ENCODE measurements around the gene RHOB. TPM values are rescaled to one million over a fixed set of nuclear protein-coding genes. Genes with fewer than 3 reads are reported as not detected.
A peak's percentile ranks its signal among the peaks of the same experiment; 100 is the strongest.

Gene RHOB
- total RNA-seq, 1 donor from 2014 or later, result 18.5 TPM

DNA sequence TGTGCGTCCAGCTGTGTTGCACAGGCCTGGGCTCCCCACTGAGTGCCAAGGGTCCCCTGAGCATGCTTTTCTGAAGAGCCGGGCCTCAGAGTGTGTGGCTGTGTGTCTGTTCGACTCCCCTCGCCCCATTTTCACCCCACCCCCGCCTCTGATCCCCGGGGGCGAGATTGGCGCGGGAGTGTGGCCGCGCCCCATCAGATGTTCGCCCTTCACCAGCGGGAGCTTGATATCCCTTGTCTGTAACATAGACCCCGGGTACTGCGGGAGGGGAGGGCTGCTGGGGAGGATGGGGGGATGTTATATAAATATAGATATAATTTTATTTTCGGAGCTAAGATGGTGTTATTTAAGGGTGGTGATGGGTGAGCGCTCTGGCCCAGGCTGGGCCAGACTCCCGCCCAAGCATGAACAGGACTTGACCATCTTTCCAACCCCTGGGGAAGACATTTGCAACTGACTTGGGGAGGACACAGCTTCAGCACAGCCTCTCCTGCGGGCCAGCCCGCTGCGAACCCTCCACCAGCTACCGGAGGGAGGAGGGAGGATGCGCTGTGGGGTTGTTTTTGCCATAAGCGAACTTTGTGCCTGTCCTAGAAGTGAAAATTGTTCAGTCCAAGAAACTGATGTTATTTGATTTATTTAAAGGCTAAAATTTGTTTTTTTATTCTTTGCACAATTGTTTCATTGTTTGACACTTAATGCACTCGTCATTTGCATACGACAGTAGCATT lies 1.5 kb downstream of the RHOB start:
- H3K27ac Mint-ChIP-seq, result no peak overlapping the region
- no peaks in the 10 kb centered on the region for H3K9me3 Mint-ChIP-seq
- H3K4me3 Mint-ChIP-seq, result peak overlapping the region; percentile 77
- no peak for DNase-seq
- H3K4me1 Mint-ChIP-seq, result peaks cover 6% of the 10 kb centered on the region
- H3K36me3 Mint-ChIP-seq (ENCODE audit: low read depth), result no peaks in the 10 kb centered on the region
- intact Hi-C loops (cut with micrococcal nuclease), result loop anchor here (5.0 to 10.0 kb wide), 4 partner anchors 376 to 1101 kb away; partner anchors contain the start of genes LDAH and TTC32
- peaks cover 60% of the 10 kb centered on the region for H3K27me3 Mint-ChIP-seq

DNA sequence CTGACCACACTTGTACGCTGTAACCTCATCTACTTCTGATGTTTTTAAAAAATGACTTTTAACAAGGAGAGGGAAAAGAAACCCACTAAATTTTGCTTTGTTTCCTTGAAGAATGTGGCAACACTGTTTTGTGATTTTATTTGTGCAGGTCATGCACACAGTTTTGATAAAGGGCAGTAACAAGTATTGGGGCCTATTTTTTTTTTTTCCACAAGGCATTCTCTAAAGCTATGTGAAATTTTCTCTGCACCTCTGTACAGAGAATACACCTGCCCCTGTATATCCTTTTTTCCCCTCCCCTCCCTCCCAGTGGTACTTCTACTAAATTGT lies 2.1 kb downstream of the RHOB start:
- DNase-seq, result no peak
- Mint-ChIP-seq H3K4me1 (peaks cover 6% of the 10 kb centered on the region), H3K27ac (no peak overlapping the region), H3K27me3 (peaks cover 58% of the 10 kb centered on the region), H3K9me3 (no peaks in the 10 kb centered on the region), H3K36me3 (ENCODE audit: low read depth) (no peaks in the 10 kb centered on the region), H3K4me3 (no peak overlapping the region)
- intact Hi-C loops (cut with micrococcal nuclease), result loop anchor here (5.0 to 10.0 kb wide), 4 partner anchors 376 to 1102 kb away; partner anchors contain the start of genes LDAH and TTC32

DNA sequence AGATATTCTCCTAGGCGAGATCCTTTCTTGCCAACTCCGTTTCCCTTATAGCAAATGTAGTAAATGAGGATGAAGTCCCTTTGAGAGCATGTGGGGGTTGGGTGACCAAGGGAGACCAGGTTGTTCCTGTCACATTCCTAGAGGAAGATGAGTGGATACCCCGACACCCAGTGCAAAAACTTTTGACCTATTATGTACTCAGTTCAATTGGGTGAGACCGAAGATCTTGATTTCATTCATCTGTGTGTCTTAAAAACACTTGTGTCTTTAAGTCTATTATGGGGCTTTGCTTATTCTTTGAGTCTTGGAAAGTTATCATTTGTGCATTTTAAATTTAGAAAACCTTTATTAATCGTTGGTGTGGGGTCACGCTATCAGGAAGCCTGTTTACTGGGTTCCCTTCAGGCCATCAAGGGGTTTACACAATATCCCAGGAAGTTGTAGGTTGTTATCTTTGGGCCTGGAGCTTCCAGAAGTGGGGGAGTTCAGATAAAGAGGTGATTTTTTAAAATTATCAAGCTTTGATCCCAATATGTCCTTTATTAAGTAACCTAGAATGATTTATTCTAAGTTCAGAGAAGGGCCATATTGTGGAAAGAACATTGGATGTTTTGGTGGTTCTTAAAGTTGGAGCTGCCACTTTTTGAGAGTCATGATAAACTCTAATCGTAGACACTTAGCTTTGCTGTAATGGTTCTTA lies 2.8 kb downstream of the RHOB start:
- intact Hi-C loops (cut with micrococcal nuclease), result loop anchor here (5.0 to 10.0 kb wide), 4 partner anchors 375 to 1102 kb away; partner anchors contain the start of genes LDAH and TTC32
- peaks cover 52% of the 10 kb centered on the region for H3K27me3 Mint-ChIP-seq

DNA sequence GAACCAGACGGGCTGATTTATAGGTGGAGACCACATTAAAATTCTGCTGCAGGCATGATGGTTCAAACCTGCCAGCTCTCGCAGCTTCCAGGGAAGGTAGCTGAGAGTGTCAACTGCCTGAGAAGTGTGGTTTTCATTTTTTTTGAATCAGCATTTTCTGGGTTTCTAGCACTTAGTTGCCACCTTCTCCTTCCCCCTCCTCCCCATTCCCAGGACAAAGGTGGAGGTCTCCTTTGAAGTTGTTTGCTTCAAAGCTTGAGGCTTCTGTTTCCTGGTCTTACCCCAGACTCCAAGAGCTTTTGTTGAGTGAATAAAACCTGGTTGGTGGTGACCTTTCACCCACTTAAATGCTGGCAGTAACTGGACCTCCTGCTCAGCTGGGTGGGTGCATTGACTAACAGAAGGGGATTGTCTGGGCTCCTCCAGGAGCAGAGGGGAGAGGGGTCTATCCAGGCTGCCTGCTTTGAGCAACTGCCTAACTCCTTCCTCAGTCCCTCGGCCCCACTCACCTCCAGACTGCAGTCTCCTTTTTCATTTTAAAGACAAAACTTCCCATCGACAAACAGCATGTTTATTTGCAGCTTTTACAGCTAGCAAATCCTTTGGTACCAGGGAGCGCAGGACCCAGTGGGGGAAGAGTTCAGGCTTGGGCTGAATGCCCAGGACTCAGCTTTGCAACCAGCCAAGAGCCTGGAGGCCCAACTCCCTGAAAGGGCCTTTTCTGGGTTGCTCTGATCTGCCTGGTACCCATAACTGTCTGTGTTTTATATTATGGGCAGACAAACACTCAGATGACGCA lies 3.5 kb downstream of the RHOB start:
- Mint-ChIP-seq H3K27ac (no peak overlapping the region), H3K36me3 (ENCODE audit: low read depth) (no peaks in the 10 kb centered on the region), H3K4me3 (no peak overlapping the region), H3K4me1 (peaks cover 4% of the 10 kb centered on the region), H3K9me3 (no peaks in the 10 kb centered on the region), H3K27me3 (peaks cover 44% of the 10 kb centered on the region)
- intact Hi-C loops (cut with micrococcal nuclease), result no loop called here
- DNase-seq, result no peak

More for the DNA sequence above, 2.8 kb downstream of the RHOB start:
- DNase-seq, result no peak
- H3K4me3 Mint-ChIP-seq, result no peak overlapping the region
- H3K27ac Mint-ChIP-seq, result no peak overlapping the region
- no peaks in the 10 kb centered on the region for H3K9me3 Mint-ChIP-seq
- peaks cover 6% of the 10 kb centered on the region for H3K4me1 Mint-ChIP-seq
- no peaks in the 10 kb centered on the region for H3K36me3 Mint-ChIP-seq (ENCODE audit: low read depth)

DNA sequence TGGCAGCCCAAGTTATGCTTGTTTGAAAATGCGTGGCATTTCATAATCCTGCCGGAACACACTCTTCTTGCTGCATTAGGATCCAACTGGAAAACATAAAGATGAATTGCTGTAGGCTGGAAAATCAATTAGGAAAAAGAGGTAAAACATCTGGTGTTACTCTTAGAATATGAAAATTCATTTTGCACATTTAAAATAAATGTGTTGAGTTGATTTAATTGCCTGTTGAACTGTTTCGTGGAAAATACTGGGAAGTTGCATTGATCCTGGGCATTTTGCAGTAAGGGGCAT lies 4.1 kb downstream of the RHOB start:
- no peak overlapping the region for H3K4me3 Mint-ChIP-seq
- DNase-seq, result no peak
- no peak overlapping the region for H3K27ac Mint-ChIP-seq

DNA sequence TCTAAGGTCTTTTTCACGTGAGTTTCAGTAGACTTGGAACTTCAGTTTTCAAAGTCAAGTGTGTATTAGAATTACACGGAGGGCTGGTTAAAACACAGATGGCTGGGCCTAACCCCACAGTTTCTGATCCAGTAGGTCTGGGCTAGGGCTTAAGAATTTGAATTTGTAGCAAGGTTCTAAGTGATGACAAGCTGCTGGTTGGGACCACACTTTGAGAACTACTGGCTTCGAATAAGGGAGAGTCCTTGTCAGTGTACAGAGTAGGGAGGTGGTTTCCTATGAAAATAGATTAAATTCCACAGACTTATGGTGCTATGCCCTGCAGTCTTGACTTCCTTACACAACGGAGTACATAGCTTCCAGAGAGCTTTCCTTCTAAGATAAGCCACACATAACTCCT lies 4.5 kb downstream of the RHOB start:
- Mint-ChIP-seq H3K4me3 (no peak overlapping the region), H3K27ac (no peak overlapping the region), H3K4me1 (peaks cover 4% of the 10 kb centered on the region), H3K27me3 (peaks cover 38% of the 10 kb centered on the region), H3K9me3 (no peaks in the 10 kb centered on the region), H3K36me3 (ENCODE audit: low read depth) (no peaks in the 10 kb centered on the region)
- no peak for DNase-seq
- intact Hi-C loops (cut with micrococcal nuclease), result no loop called here

More for the DNA sequence above, 4.1 kb downstream of the RHOB start:
- Mint-ChIP-seq H3K4me1 (peaks cover 4% of the 10 kb centered on the region), H3K9me3 (no peaks in the 10 kb centered on the region), H3K36me3 (ENCODE audit: low read depth) (no peaks in the 10 kb centered on the region), H3K27me3 (peaks cover 41% of the 10 kb centered on the region)
- intact Hi-C loops (cut with micrococcal nuclease), result no loop called here

DNA sequence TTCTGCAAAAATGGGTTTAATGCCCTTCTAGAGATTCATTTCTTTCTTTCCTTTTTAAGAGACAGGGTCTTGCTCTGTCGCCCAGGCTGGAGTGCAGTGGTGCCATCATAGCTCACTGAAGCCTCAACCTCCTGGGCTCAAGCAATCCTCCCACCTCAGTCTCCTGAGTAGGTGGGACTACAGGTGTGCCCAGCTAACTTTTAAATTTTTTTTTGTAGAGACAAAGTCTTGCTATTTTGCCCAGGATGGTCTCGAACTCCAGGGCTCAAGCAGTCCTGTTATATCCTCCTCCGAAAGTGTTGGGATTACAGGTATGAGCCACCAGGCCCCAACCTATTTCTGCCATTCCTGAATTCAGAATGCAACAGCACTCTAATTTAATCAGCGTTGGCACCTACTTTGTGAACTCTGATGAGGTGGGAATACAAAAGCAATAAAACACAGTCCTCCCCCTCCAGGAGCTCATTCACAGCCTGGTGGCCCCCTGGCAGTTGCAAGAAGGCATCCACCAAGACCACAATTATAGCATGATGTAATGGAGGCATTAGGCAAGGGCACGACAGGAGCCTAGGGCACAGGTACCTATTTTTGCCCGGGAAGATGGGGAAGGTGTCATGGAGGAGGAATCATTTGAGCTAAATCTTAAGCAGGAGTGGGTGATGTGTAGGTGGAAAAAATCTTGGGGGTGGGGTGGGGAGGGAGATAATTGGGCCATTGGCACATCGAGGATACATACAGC lies 5.1 kb downstream of the RHOB start:
- intact Hi-C loops (cut with micrococcal nuclease), result no loop called here
- DNase-seq, result no peak
- Mint-ChIP-seq H3K4me3 (no peak overlapping the region), H3K27ac (no peak overlapping the region), H3K36me3 (ENCODE audit: low read depth) (no peaks in the 10 kb centered on the region), H3K9me3 (no peaks in the 10 kb centered on the region), H3K4me1 (peaks cover 7% of the 10 kb centered on the region), H3K27me3 (peaks cover 37% of the 10 kb centered on the region)

DNA sequence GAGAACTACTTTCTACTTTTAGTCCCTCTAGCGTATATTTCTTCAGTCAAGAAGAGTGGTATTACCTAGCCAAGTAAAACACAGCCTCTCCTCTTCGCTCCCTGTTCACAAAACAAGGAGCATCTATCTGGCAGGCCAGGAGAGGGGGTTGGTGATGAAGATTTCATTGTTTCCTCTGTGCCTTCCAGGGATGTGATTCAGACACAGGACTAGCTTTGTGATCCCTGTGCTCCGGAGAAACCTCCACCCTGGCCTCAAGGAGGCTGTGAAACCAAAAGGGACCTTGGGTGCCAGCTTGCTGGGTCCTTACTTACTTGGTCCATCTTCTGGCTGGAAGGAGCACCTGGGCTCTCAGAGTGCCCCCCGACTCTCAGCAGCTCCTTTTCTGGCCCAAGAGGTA lies 5.7 kb downstream of the RHOB start:
- H3K9me3 Mint-ChIP-seq, result no peaks in the 10 kb centered on the region
- peaks cover 35% of the 10 kb centered on the region for H3K27me3 Mint-ChIP-seq
- no peak for DNase-seq
- H3K27ac Mint-ChIP-seq, result no peak overlapping the region
- no peak overlapping the region for H3K4me3 Mint-ChIP-seq
- peaks cover 10% of the 10 kb centered on the region for H3K4me1 Mint-ChIP-seq
- intact Hi-C loops (cut with micrococcal nuclease), result no loop called here
- no peaks in the 10 kb centered on the region for H3K36me3 Mint-ChIP-seq (ENCODE audit: low read depth)

DNA sequence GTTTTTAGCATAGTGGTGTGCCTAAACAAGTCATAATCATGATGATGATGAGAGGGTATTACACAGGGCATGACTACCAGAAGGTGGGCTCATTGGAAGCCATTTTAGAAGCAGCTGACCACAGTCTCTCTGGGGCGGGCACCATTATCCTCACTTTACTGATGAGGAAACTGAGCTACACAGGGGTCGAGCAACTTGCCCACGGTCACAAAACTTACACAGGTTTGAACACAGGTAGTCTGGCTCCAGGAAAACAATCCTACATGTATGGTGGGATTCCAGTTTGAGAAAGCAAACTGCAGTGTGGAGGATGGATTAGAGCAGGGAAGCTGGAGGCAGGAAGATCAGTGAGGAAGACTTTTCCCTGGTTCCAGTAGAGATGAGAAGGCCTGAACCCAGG lies 6.2 kb downstream of the RHOB start:
- Mint-ChIP-seq H3K27me3 (peaks cover 31% of the 10 kb centered on the region), H3K27ac (no peak overlapping the region), H3K36me3 (ENCODE audit: low read depth) (no peaks in the 10 kb centered on the region), H3K4me3 (no peak overlapping the region), H3K4me1 (peaks cover 8% of the 10 kb centered on the region), H3K9me3 (no peaks in the 10 kb centered on the region)
- intact Hi-C loops (cut with micrococcal nuclease), result no loop called here
- DNase-seq, result no peak

DNA sequence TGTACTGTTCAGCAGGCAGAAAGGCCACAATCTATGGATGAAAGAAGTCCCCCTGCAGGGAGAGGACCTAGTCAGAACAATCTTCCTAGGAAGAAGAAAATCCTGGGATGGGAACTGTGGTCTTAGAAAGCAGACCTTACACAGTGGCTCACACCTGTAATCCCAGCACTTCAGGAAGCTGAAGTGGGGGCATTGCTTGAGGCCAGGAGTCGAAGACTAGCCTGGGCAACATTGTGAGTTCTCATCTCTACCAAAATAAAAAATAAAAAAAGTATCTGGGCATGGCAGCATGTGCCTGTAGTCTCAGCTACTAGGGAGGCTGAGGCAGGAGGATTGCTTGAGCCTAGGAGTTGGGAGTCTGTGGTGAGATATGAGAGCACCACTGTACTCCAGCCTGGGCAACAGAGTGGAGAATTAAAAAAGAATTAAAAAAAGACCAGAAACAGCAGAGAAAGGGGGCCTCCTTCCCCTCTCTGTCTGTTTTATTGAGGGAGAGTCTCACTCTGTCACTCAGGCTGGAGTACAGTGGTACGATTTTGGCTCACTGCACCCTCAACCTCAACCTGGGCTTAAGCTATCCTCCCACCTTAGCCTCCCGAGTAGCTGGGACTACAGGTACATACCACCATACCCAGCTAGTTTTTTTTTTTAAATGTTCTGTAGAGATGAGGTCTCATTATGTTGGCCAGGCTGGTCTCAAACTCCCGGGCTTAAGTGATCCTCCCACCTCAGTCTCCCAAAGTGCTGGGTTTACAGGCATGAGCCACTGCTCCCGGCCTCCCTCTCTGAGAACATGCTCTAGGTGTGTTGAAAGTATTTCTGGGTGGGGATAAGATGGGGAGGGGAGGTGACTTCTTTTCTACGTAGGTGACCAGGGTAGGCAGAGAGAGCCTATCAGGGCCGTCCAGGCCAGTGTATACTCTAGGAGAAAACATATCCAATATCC lies 7.4 kb downstream of the RHOB start:
- peaks cover 24% of the 10 kb centered on the region for H3K27me3 Mint-ChIP-seq

DNA sequence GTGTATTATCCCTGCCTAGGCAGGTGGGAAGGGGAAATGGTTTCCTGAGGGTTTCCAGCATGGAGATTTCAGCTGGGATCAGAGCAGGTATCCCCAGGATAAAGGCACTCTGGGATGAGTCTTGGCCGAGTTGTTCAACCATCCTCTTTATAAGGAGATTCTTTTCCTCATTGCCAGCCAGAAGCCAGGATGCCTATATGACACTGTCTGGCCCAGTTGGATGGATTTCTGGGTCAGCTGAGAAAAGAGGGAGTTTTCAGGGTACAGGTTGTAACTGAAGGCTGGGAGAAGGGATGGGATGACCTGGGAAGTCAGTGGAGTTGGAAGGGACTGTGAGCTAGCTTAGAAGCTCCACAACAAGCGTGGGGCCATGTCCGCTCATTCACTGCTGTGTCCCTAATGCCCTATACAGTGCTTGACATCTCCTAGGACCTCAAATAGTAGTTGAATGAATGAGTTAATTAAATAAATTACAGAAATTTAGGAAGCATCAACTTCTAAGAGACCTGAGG lies 8.3 kb downstream of the RHOB start:
- no peaks in the 10 kb centered on the region for H3K9me3 Mint-ChIP-seq
- no peak overlapping the region for H3K4me3 Mint-ChIP-seq
- H3K4me1 Mint-ChIP-seq, result peaks cover 8% of the 10 kb centered on the region
- no peaks in the 10 kb centered on the region for H3K36me3 Mint-ChIP-seq (ENCODE audit: low read depth)
- DNase-seq, result no peak
- peaks cover 22% of the 10 kb centered on the region for H3K27me3 Mint-ChIP-seq
- intact Hi-C loops (cut with micrococcal nuclease), result loop anchor here (5.0 kb wide), 2 partner anchors 52 to 122 kb away; no protein-coding TSS in a partner anchor
- no peak overlapping the region for H3K27ac Mint-ChIP-seq

More for the DNA sequence above, 7.4 kb downstream of the RHOB start:
- Mint-ChIP-seq H3K4me3 (no peak overlapping the region), H3K4me1 (peaks cover 8% of the 10 kb centered on the region), H3K36me3 (ENCODE audit: low read depth) (no peaks in the 10 kb centered on the region), H3K27ac (no peak overlapping the region), H3K9me3 (no peaks in the 10 kb centered on the region)
- DNase-seq, result no peak
- intact Hi-C loops (cut with micrococcal nuclease), result no loop called here

DNA sequence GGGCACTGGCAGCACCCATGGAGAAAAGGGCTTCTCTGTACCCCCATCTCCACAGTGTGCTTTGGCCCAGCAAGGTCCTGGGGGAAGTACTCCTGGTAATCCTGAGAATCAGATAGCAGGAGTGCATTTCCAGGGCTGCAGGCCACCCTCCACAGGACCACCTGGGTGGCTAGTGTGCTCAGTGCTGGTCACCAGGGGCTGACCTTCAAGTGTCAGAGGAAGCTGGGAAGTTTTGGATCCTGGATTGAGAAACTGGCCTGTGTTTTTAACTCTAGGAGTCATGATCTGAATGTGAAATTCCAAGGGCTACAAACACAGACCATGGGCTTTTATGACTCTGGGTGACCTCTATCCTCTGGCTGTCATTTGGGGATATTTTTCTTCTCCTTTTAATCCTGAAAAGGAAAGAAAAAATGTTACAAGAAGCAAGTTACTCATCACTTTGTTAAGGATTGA lies 9.3 kb downstream of the RHOB start:
- DNase-seq, result no peak
- Mint-ChIP-seq H3K9me3 (no peaks in the 10 kb centered on the region), H3K36me3 (ENCODE audit: low read depth) (no peaks in the 10 kb centered on the region), H3K4me3 (no peak overlapping the region), H3K27ac (no peak overlapping the region), H3K27me3 (peaks cover 29% of the 10 kb centered on the region), H3K4me1 (peaks cover 8% of the 10 kb centered on the region)
- intact Hi-C loops (cut with micrococcal nuclease), result loop anchor here (5.0 kb wide), 2 partner anchors 51 to 121 kb away; no protein-coding TSS in a partner anchor

Measured in activated CD4-positive, alpha-beta T cell treated with anti-CD3 and anti-CD28 coated beads, Interleukin-2, amount 10 ng/mL, durations not matched to agents 24 days and 14 days (primary cell).